K562 (cell line): ENCODE results near the gene PSMD9. TPM values are rescaled to one million over a fixed set of nuclear protein-coding genes. Genes with fewer than 3 reads are reported as not detected.

Experiments
- ADNP ChIP-seq: fragments of 200-800 bp; sonication (Bioruptor generic); IDR thresholded peaks from 2 replicates; pipeline ENCODE4 v1.6.1; 2016; ENCODE audit warnings: missing genetic modification characterization, missing compliant biosample characterization
- ARHGAP35 ChIP-seq: fragments of 450-650 bp; IDR thresholded peaks from 2 replicates; pipeline ENCODE4 v1.6.1; 2018; ENCODE audit not compliant: partially characterized antibody
- ELF4 ChIP-seq: fragments of 450-650 bp; formaldehyde crosslinking; IDR thresholded peaks from 2 replicates; pipeline ENCODE4 v1.4.0; 2022; ENCODE audit warnings: missing genetic modification characterization
- FOXJ2 ChIP-seq: fragments of 200-800 bp; sonication (Bioruptor generic); IDR thresholded peaks from 2 replicates; pipeline ENCODE4 v1.6.1; 2016; ENCODE audit warnings: missing genetic modification characterization, missing compliant biosample characterization
- GABPA ChIP-seq: fragments of 200-800 bp; sonication (Bioruptor generic); conservative IDR thresholded peaks from 2 replicates; pipeline ENCODE4 v1.6.1; 2016; ENCODE audit warnings: low read depth, missing genetic modification characterization, missing compliant biosample characterization
- HDAC1 ChIP-seq, 2 experiments: fragments of 450-650 bp; IDR thresholded peaks; 2 replicates each; pipeline ENCODE4 v1.6.1; 2016 to 2017; ENCODE audit warnings: inconsistent platforms in 1 of 2, mild to moderate bottlenecking in 1 of 2, moderate library complexity in 1 of 2
- JUN ChIP-seq, 2 experiments: sonication (generic) in 1 of 2; formaldehyde crosslinking in 1 of 2; IDR thresholded peaks; 2 replicates each; pipeline versions ENCODE4 v1.6.1 to v1.8.0; 2012 to 2022; ENCODE audit warnings: borderline replicate concordance in 2 of 2, mild to moderate bottlenecking in 2 of 2, improper control_type of control experiment in 1 of 2, low read depth in 1 of 2, low read length in 1 of 2, missing genetic modification reagents in 1 of 2
- NEUROD1 ChIP-seq: fragments of 150-350 bp; IDR thresholded peaks from 2 replicates; pipeline ENCODE4 v1.6.1; 2014; ENCODE audit warnings: borderline replicate concordance, low read length, low read depth; ENCODE audit not compliant: partially characterized antibody
- NFATC3 ChIP-seq: fragments of 450-650 bp; IDR thresholded peaks from 2 replicates; pipeline ENCODE4 v1.6.1; 2017; ENCODE audit warnings: mild to moderate bottlenecking
- OTX1 ChIP-seq: fragments of 450-650 bp; formaldehyde crosslinking; IDR thresholded peaks from 2 replicates; pipeline ENCODE4 v1.4.0; 2022; ENCODE audit warnings: mild to moderate bottlenecking
- PCBP2 ChIP-seq: fragments of 200-400 bp; formaldehyde crosslinking; IDR thresholded peaks from 2 replicates; pipeline ENCODE4 v1.6.1; 2018; ENCODE audit warnings: low read length, low read depth, mild to moderate bottlenecking, moderate library complexity; ENCODE audit not compliant: poor library complexity, severe bottlenecking
- RAD21 ChIP-seq, 2 experiments: fragments of 250-450 bp in 1 of 2; fragments of 450-650 bp in 1 of 2; sonication (Bioruptor Pico) in 1 of 2; formaldehyde crosslinking in 1 of 2; IDR thresholded peaks in 1 of 2; conservative IDR thresholded peaks in 1 of 2; 2 replicates each; pipeline versions ENCODE4 v1.4.0 to v1.8.0; 2020 to 2022; ENCODE audit warnings: mild to moderate bottlenecking in 2 of 2, moderate library complexity in 1 of 2
- SOX6 ChIP-seq: fragments of 450-650 bp; IDR thresholded peaks from 2 replicates; pipeline ENCODE4 v1.6.1; 2014; ENCODE audit warnings: mild to moderate bottlenecking
- TAF1 ChIP-seq: IDR thresholded peaks from 2 replicates; pipeline ENCODE4 v1.6.1; 2011; ENCODE audit warnings: mild to moderate bottlenecking, low read length, moderate library complexity; ENCODE audit not compliant: insufficient read depth, control insufficient read depth, severe bottlenecking; ENCODE audit errors: extremely low read depth
- polyA plus RNA-seq, 8 experiments: library from polyadenylated mRNA; depleted of rRNA in 4 of 8; stranded (reverse) in 5 of 8; unstranded in 3 of 8; fragments of >200 nt; fragmentation: Nextera tagmentation in 2 of 8; fragmentation: Illumina TruSeq in 1 of 8; extraction: Ambion mirVana in 2 of 8; extraction: Trizol in 1 of 8; gene quantifications; 2 replicates each; pipeline versions ENCODE4 v1.2.1 to v1.2.3, GENCODE V29; 2011 to 2014; ENCODE audit warnings: inconsistent platforms in 1 of 8, missing spikeins in 1 of 8
- total RNA-seq, 7 experiments: library from RNA; depleted of rRNA in 6 of 7; stranded (reverse); fragments of >200 nt in 6 of 7; fragmentation: Illumina TruSeq in 2 of 7; extraction: Trizol in 2 of 7; gene quantifications; 2 replicates each; pipeline versions ENCODE4 v1.2.1 to v1.2.3, GENCODE V29; 2011 to 2021; ENCODE audit warnings: low replicate concordance in 1 of 7
- TF ChIP-seq, protein P1 (sequence below): fragments of 450-650 bp; IDR thresholded peaks from 2 replicates; pipeline ENCODE4 v1.6.1; 2014; ENCODE audit warnings: low read depth, mild to moderate bottlenecking, moderate library complexity, borderline replicate concordance
- TF ChIP-seq, protein P2 (sequence below): sonication (generic); formaldehyde crosslinking; IDR thresholded peaks from 2 replicates; pipeline ENCODE4 v1.8.1; 2023; ENCODE audit warnings: missing genetic modification reagents, mild to moderate bottlenecking, borderline replicate concordance
- TF ChIP-seq, protein P3 (sequence below): sonication (generic); formaldehyde crosslinking; IDR thresholded peaks from 2 replicates; pipeline ENCODE4 v1.5.0; 2020; ENCODE audit warnings: missing genetic modification reagents

Gene PSMD9
- total and polyA plus RNA-seq, 9 of the 15 experiments (the other 6 are each of a cell fraction or from before 2014, with no cell fraction given), result 12.2 to 143 (median 61.3) TPM

DNA sequence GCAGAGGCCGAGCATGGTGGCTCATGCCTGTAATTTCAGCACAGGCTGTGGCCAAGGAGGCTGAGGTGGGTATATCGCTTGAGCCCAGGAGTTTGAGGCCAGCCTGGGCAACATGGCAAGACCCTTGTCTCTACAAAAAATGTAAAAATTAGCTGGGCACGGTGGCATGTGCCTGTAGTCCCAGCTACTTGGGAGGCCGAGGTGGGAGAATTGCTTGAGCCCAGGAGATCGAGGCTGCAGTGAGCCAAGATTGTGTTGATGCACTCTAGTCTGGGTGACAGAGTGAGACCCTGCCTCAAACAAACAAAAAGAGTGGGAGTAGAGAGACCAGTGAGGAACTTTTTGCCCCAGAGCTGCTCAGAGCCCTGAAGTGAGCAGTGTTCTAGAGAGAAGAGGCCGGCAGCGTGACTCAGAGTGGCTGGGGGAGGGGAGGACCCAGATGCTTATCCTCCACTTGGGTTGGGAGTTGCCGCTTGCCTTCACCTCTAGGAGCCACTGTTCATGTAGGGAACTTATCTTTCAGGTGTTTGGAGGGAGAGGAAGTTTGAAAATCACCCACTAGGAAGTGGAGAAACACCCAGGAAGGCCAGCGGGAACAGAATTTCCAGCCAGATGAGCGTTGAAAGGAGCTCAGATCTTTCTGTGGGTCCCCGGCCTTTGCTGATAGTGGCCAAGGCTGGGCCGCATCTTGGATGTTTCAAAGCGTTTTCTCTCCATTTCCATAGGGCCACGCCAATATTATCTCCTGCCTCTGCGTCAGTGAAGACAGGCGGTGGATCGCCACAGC is 45.1 kb downstream of the PSMD9 start (continued):
- TF ChIP-seq, protein P1, sequence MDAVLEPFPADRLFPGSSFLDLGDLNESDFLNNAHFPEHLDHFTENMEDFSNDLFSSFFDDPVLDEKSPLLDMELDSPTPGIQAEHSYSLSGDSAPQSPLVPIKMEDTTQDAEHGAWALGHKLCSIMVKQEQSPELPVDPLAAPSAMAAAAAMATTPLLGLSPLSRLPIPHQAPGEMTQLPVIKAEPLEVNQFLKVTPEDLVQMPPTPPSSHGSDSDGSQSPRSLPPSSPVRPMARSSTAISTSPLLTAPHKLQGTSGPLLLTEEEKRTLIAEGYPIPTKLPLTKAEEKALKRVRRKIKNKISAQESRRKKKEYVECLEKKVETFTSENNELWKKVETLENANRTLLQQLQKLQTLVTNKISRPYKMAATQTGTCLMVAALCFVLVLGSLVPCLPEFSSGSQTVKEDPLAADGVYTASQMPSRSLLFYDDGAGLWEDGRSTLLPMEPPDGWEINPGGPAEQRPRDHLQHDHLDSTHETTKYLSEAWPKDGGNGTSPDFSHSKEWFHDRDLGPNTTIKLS, result peak; percentile 43; the same call in 1 of the 2 replicates
- TF ChIP-seq NFATC3 (0 out of 2 replicates have a peak, but pooled peaks have one; percentile 62), ARHGAP35 (no peak), SOX6 (peak; percentile 87), OTX1 (peak; percentile 23; the same call in 1 of the 2 replicates), PCBP2 (no peak), GABPA (tag) (peak; percentile 75), ELF4 (CRISPR knock-in tag) (no peak), NEUROD1 (peak; percentile 48), RAD21 (CRISPR knock-in tag; conservative IDR thresholded peaks at IDR 0.05 in 1 of 2, IDR thresholded peaks at IDR 0.05 in 1 of 2) (peak; percentile 33 to 51; a peak in 3 of 4 replicates), FOXJ2 (tag) (no peak), HDAC1 (IDR thresholded peaks at IDR 0.05) (peak in 1 of 2 experiments; percentile 47; a peak in 2 of 4 replicates), ADNP (tag) (0 out of 2 replicates have a peak, but pooled peaks have one; percentile 27), JUN (IDR thresholded peaks at IDR 0.05; ENCODE audit: borderline replicate concordance, low read depth, low read length) (peak; percentile 96), JUN (CRISPR knock-in tag; IDR thresholded peaks at IDR 0.05; ENCODE audit: borderline replicate concordance) (no peak), TAF1 (peak; percentile 62)
- TF ChIP-seq, protein P2, sequence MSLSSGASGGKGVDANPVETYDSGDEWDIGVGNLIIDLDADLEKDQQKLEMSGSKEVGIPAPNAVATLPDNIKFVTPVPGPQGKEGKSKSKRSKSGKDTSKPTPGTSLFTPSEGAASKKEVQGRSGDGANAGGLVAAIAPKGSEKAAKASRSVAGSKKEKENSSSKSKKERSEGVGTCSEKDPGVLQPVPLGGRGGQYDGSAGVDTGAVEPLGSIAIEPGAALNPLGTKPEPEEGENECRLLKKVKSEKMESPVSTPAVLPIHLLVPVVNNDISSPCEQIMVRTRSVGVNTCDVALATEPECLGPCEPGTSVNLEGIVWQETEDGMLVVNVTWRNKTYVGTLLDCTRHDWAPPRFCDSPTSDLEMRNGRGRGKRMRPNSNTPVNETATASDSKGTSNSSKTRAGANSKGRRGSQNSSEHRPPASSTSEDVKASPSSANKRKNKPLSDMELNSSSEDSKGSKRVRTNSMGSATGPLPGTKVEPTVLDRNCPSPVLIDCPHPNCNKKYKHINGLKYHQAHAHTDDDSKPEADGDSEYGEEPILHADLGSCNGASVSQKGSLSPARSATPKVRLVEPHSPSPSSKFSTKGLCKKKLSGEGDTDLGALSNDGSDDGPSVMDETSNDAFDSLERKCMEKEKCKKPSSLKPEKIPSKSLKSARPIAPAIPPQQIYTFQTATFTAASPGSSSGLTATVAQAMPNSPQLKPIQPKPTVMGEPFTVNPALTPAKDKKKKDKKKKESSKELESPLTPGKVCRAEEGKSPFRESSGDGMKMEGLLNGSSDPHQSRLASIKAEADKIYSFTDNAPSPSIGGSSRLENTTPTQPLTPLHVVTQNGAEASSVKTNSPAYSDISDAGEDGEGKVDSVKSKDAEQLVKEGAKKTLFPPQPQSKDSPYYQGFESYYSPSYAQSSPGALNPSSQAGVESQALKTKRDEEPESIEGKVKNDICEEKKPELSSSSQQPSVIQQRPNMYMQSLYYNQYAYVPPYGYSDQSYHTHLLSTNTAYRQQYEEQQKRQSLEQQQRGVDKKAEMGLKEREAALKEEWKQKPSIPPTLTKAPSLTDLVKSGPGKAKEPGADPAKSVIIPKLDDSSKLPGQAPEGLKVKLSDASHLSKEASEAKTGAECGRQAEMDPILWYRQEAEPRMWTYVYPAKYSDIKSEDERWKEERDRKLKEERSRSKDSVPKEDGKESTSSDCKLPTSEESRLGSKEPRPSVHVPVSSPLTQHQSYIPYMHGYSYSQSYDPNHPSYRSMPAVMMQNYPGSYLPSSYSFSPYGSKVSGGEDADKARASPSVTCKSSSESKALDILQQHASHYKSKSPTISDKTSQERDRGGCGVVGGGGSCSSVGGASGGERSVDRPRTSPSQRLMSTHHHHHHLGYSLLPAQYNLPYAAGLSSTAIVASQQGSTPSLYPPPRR, result no peak
- TF ChIP-seq, protein P3, sequence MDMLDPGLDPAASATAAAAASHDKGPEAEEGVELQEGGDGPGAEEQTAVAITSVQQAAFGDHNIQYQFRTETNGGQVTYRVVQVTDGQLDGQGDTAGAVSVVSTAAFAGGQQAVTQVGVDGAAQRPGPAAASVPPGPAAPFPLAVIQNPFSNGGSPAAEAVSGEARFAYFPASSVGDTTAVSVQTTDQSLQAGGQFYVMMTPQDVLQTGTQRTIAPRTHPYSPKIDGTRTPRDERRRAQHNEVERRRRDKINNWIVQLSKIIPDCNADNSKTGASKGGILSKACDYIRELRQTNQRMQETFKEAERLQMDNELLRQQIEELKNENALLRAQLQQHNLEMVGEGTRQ (CRISPR knock-in tag), result no peak
